MM.1S (cell line): ENCODE data around the gene CDS2.
A peak's percentile ranks its signal among the peaks of the same experiment; 100 is the strongest.

Experiments used
- DNase-seq: peaks from one replicate; pipeline ENCODE4 v3.0.0-alpha.2; 2015
- H2AFZ ChIP-seq: fragments of 300-600 bp; sonication (generic); 2 replicates; pipeline ENCODE4 v1.6.0; 2016; ENCODE audit warnings: antibody characterized with exemption, low read length
- H3F3A ChIP-seq: fragments of 300-600 bp; sonication (generic); 2 replicates; pipeline ENCODE4 v1.6.1; 2016; ENCODE audit warnings: mild to moderate bottlenecking, antibody characterized with exemption, low read length, moderate library complexity, mixed read lengths; ENCODE audit not compliant: insufficient read depth
- H3K27ac ChIP-seq: fragments of 300-600 bp; sonication (generic); 2 replicates; pipeline ENCODE4 v1.5.1; 2016; ENCODE audit warnings: mild to moderate bottlenecking, low read length
- H3K27me3 ChIP-seq: fragments of 300-600 bp; sonication (generic); replicated peaks from 2 replicates; pipeline ENCODE4 v1.6.0; 2016; ENCODE audit warnings: low read length; ENCODE audit not compliant: insufficient read depth
- H3K36me3 ChIP-seq: fragments of 300-600 bp; sonication (generic); replicated peaks from 2 replicates; pipeline ENCODE4 v1.6.1; 2016; ENCODE audit warnings: mild to moderate bottlenecking, low read length, mixed read lengths; ENCODE audit not compliant: insufficient read depth
- H3K4me1 ChIP-seq: fragments of 300-600 bp; sonication (generic); 2 replicates; pipeline ENCODE4 v1.6.1; 2016; ENCODE audit warnings: low read length, mixed read lengths
- H3K4me2 ChIP-seq: fragments of 300-600 bp; sonication (generic); 2 replicates; pipeline ENCODE4 v1.6.0; 2016; ENCODE audit warnings: low read depth, low read length
- H3K4me3 ChIP-seq: fragments of 300-600 bp; sonication (generic); 2 replicates; pipeline ENCODE4 v1.5.1; 2016; ENCODE audit warnings: low read length, mixed read lengths
- H3K79me2 ChIP-seq: fragments of 300-600 bp; sonication (generic); 2 replicates; pipeline ENCODE4 v1.6.1; 2016; ENCODE audit warnings: mixed run types, low read length, mixed read lengths
- H3K9ac ChIP-seq: fragments of 300-600 bp; sonication (generic); 2 replicates; pipeline ENCODE4 v1.6.1; 2016; ENCODE audit warnings: low read length, mixed read lengths
- H3K9me2 ChIP-seq: fragments of 300-600 bp; sonication (generic); replicated peaks from 2 replicates; pipeline ENCODE4 v1.6.1; 2016; ENCODE audit warnings: mild to moderate bottlenecking, low read length, mixed read lengths; ENCODE audit not compliant: insufficient read depth
- H3K9me3 ChIP-seq: fragments of 300-600 bp; sonication (generic); replicated peaks from 2 replicates; pipeline ENCODE4 v1.6.1; 2016; ENCODE audit warnings: mild to moderate bottlenecking, low read length, mixed read lengths; ENCODE audit not compliant: insufficient read depth
- H4K20me1 ChIP-seq: fragments of 300-600 bp; sonication (generic); 2 replicates; pipeline ENCODE4 v1.6.1; 2016; ENCODE audit warnings: mild to moderate bottlenecking, low read length, moderate library complexity, mixed read lengths; ENCODE audit not compliant: insufficient read depth
- CTCF ChIP-seq: fragments of 300-600 bp; sonication (generic); IDR thresholded peaks from 2 replicates; pipeline ENCODE4 v1.5.1; 2016; ENCODE audit warnings: antibody characterized with exemption, low read length, mixed read lengths
- EZH2 ChIP-seq: fragments of 300-600 bp; sonication (generic); optimal IDR thresholded peaks from 2 replicates; pipeline ENCODE3; 2017; ENCODE audit warnings: low read depth, mild to moderate bottlenecking, antibody characterized with exemption, low read length, mixed read lengths
- EZH2phosphoT487 ChIP-seq: fragments of 300-600 bp; sonication (generic); IDR thresholded peaks from 2 replicates; pipeline ENCODE4 v1.6.1; 2018; ENCODE audit warnings: antibody characterized with exemption, low read length

CDS2 gene

GRCh38 chr20:5120185-5120476 lies 6.7 kb upstream of the CDS2 start:
- H3K4me2 ChIP-seq = peak overlapping the region; percentile 67
- no peaks in the 10 kb centered on the region for H3K9me2 ChIP-seq
- H3F3A ChIP-seq = peaks cover 45% of the 10 kb centered on the region
- H3K79me2 ChIP-seq = peaks cover 45% of the 10 kb centered on the region
- no peaks in the 10 kb centered on the region for H3K27me3 ChIP-seq
- H3K36me3 ChIP-seq = peaks cover 2% of the 10 kb centered on the region; the same call in 1 of the 2 replicates
- no peaks in the 10 kb centered on the region for H3K9me3 ChIP-seq
- H4K20me1 ChIP-seq = peaks cover 15% of the 10 kb centered on the region
- no peak for DNase-seq
- H3K27ac ChIP-seq = peak overlapping the region; percentile 97; the same call in 1 of the 2 replicates
- peak overlapping the region; percentile 98 for H3K4me3 ChIP-seq
- H2AFZ ChIP-seq = peak overlapping the region; percentile 60
- TF ChIP-seq EZH2 = no peak
- no peak for TF ChIP-seq EZH2phosphoT487
- no peak for TF ChIP-seq CTCF
- H3K9ac ChIP-seq = peak overlapping the region; percentile 47; the same call in 1 of the 2 replicates
- H3K4me1 ChIP-seq = peaks cover 25% of the 10 kb centered on the region

DNA sequence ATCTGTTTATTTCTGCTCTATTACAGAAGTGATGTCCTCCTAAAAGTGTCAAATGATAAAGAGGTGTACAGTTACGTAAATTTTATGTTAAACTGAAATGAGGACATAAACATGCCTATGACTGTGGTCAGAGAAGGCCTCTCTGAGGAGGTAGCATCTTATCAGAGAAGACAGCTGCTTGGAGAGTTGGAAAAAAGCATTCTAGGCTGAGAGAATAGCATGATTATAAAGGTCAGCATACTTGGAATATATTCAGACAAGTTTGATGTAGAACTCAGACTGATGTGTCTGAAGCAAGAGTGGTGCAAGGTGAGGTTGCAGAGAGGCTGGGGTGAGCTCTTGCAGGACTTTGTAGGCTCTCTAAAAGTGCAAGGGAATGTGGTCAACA lies 3.9 kb upstream of the CDS2 start:
- Histone ChIP-seq H3K36me3 (no peaks in the 10 kb centered on the region; the same call in 1 of the 2 replicates), H3K9ac (no peak overlapping the region), H2AFZ (no peak overlapping the region), H3K9me3 (no peaks in the 10 kb centered on the region), H3K4me1 (peaks cover 8% of the 10 kb centered on the region), H3K4me2 (no peak overlapping the region), H3K9me2 (no peaks in the 10 kb centered on the region), H4K20me1 (peaks cover 2% of the 10 kb centered on the region; the same call in 1 of the 2 replicates), H3F3A (peaks cover 34% of the 10 kb centered on the region), H3K79me2 (peaks cover 32% of the 10 kb centered on the region), H3K27me3 (no peaks in the 10 kb centered on the region), H3K4me3 (no peak overlapping the region), H3K27ac (no peak overlapping the region)
- DNase-seq = no peak
- TF ChIP-seq CTCF (no peak), EZH2phosphoT487 (no peak), EZH2 (no peak)

DNA sequence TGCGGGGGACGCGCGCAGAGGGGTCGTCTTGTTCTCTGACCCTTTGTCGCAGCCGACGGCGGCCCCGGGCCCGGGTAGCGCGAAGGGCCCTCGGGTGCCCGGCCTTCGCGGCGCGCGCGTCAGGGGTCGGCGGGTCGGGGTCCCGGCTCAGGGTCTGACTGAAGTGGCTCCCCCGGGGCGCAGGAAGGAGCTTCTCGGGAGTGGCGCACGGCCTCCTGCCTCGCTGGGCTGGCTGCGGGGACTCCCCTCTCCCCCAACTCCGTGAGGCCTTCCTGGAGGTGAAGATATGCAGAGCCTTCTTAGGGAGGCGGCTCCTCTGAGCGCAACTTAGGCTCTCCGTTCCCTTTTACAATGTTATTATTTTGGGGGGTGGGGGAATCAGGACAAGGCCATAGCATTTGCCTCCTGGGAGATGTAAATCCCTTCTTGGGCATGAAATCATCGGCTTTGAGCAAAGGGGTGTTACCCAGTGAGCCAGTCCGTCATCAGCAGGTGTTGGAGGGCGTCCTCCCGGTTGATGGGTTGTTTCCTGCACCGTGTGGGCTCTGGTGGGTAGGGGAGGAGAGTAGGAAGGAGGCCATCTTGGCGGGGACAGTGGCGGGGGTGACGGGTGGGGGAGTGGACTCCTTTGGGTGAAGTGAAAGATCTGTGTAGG lies 523 bp downstream of the CDS2 start:
- Histone ChIP-seq H3K27me3 (no peaks in the 10 kb centered on the region), H3K9me2 (no peaks in the 10 kb centered on the region), H3F3A (peaks cover 16% of the 10 kb centered on the region), H3K4me2 (peak overlapping the region; percentile 48), H3K36me3 (no peaks in the 10 kb centered on the region), H3K4me3 (peak overlapping the region; percentile 65), H3K9ac (peak overlapping the region; percentile 87), H3K9me3 (no peaks in the 10 kb centered on the region), H3K79me2 (peaks cover 54% of the 10 kb centered on the region), H2AFZ (peak overlapping the region; percentile 92), H4K20me1 (no peaks in the 10 kb centered on the region), H3K4me1 (peaks cover 15% of the 10 kb centered on the region), H3K27ac (peak overlapping the region; percentile 51)
- DNase-seq = peak; percentile 69
- TF ChIP-seq EZH2phosphoT487 (no peak), EZH2 (no peak), CTCF (no peak)
